Ishikawa (cell line): ENCODE results near the gene C4orf54.

Source experiments
- CEBPB ChIP-seq: IDR thresholded peaks from 2 replicates; pipeline ENCODE4 v1.6.1; 2012
- CREB1 ChIP-seq: IDR thresholded peaks from 2 replicates; pipeline ENCODE4 v1.6.1; 2012; ENCODE audit warnings: low read depth
- EGR1 ChIP-seq: IDR thresholded peaks from 2 replicates; pipeline ENCODE4 v1.6.1; 2012
- EP300 ChIP-seq: IDR thresholded peaks from 2 replicates; pipeline ENCODE4 v1.6.1; 2012; ENCODE audit warnings: borderline replicate concordance
- FOXM1 ChIP-seq: IDR thresholded peaks from 2 replicates; pipeline ENCODE4 v1.6.1; 2012; ENCODE audit warnings: low read depth, borderline replicate concordance
- NFIC ChIP-seq: IDR thresholded peaks from 2 replicates; pipeline ENCODE4 v1.6.1; 2012
- RAD21 ChIP-seq: IDR thresholded peaks from 2 replicates; pipeline ENCODE4 v1.6.1; 2012; ENCODE audit warnings: low read depth
- TAF1 ChIP-seq: IDR thresholded peaks from 2 replicates; pipeline ENCODE4 v1.6.1; 2012; ENCODE audit warnings: low read depth, mild to moderate bottlenecking
- TCF12 ChIP-seq: IDR thresholded peaks from 2 replicates; pipeline ENCODE4 v1.6.1; 2012; ENCODE audit warnings: low read depth
- TEAD4 ChIP-seq: IDR thresholded peaks from 2 replicates; pipeline ENCODE4 v1.6.1; 2012
- YY1 ChIP-seq: IDR thresholded peaks from 2 replicates; pipeline ENCODE4 v1.6.1; 2012; ENCODE audit warnings: low read depth
- ZBTB7A ChIP-seq: IDR thresholded peaks from 2 replicates; pipeline ENCODE4 v1.6.1; 2012; ENCODE audit warnings: low read depth
- TF ChIP-seq, protein P1 (sequence below): IDR thresholded peaks from 2 replicates; pipeline ENCODE4 v1.6.1; 2012
- TF ChIP-seq, protein P2 (sequence below): IDR thresholded peaks from 2 replicates; pipeline ENCODE4 v1.6.1; 2012; ENCODE audit warnings: low read depth, mild to moderate bottlenecking
- TF ChIP-seq, protein P3 (sequence below): IDR thresholded peaks from 2 replicates; pipeline ENCODE4 v1.6.1; 2012

C4orf54 gene

DNA sequence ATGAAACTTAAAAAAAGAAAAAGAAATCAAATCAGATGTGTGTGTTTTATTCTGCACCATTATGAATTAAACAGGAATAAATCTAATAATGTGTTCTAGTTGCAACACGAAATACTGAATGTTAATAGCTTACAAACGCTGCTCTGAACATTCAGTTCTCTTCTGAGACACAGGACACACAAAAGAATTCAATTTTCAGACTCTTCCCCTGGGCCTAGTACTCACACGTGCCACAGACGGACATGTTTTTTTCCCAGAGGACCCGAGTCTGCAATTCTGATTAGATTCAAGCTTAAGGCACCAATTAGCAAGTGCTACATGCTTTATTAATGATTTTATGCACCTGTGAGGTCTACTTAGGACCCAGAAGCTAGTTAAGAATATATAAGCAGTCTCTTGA lies 20.5 kb downstream of the C4orf54 start:
- TF ChIP-seq, protein P1, sequence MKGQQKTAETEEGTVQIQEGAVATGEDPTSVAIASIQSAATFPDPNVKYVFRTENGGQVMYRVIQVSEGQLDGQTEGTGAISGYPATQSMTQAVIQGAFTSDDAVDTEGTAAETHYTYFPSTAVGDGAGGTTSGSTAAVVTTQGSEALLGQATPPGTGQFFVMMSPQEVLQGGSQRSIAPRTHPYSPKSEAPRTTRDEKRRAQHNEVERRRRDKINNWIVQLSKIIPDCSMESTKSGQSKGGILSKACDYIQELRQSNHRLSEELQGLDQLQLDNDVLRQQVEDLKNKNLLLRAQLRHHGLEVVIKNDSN, result no peak
- no peak for TF ChIP-seq ZBTB7A
- TF ChIP-seq EGR1, result no peak
- no peak for TF ChIP-seq TCF12
- no peak for TF ChIP-seq FOXM1
- no peak for TF ChIP-seq CREB1
- no peak for TF ChIP-seq TEAD4
- no peak for TF ChIP-seq YY1
- no peak for TF ChIP-seq RAD21
- TF ChIP-seq, protein P2, sequence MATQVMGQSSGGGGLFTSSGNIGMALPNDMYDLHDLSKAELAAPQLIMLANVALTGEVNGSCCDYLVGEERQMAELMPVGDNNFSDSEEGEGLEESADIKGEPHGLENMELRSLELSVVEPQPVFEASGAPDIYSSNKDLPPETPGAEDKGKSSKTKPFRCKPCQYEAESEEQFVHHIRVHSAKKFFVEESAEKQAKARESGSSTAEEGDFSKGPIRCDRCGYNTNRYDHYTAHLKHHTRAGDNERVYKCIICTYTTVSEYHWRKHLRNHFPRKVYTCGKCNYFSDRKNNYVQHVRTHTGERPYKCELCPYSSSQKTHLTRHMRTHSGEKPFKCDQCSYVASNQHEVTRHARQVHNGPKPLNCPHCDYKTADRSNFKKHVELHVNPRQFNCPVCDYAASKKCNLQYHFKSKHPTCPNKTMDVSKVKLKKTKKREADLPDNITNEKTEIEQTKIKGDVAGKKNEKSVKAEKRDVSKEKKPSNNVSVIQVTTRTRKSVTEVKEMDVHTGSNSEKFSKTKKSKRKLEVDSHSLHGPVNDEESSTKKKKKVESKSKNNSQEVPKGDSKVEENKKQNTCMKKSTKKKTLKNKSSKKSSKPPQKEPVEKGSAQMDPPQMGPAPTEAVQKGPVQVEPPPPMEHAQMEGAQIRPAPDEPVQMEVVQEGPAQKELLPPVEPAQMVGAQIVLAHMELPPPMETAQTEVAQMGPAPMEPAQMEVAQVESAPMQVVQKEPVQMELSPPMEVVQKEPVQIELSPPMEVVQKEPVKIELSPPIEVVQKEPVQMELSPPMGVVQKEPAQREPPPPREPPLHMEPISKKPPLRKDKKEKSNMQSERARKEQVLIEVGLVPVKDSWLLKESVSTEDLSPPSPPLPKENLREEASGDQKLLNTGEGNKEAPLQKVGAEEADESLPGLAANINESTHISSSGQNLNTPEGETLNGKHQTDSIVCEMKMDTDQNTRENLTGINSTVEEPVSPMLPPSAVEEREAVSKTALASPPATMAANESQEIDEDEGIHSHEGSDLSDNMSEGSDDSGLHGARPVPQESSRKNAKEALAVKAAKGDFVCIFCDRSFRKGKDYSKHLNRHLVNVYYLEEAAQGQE, result no peak
- TF ChIP-seq EP300, result no peak
- TF ChIP-seq, protein P3, sequence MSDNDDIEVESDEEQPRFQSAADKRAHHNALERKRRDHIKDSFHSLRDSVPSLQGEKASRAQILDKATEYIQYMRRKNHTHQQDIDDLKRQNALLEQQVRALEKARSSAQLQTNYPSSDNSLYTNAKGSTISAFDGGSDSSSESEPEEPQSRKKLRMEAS, result no peak
- no peak for TF ChIP-seq TAF1
- TF ChIP-seq CEBPB, result no peak
- no peak for TF ChIP-seq NFIC

DNA sequence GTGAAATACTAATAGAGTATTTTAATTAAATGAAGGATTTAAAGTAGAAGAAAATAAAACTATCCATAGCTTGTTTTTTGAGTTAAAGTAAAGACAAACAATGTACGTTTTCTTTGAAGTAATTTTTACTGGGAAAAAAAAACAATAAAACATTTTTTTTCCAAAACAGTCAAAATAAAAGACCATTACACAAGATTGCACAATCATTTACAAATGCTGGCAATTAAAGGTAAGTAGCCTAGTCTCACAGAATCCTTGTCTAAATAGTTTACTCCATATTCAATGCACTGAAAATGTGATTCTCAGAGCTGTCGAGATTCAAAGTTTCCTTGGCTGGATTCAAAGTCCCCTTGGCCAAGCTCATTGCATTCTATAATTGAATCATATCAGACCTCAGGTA lies 21.2 kb downstream of the C4orf54 start:
- no peak for TF ChIP-seq TAF1
- TF ChIP-seq FOXM1, result no peak
- peak; percentile 14; the same call in 1 of the 2 replicates for TF ChIP-seq CEBPB
- no peak for TF ChIP-seq EP300

DNA sequence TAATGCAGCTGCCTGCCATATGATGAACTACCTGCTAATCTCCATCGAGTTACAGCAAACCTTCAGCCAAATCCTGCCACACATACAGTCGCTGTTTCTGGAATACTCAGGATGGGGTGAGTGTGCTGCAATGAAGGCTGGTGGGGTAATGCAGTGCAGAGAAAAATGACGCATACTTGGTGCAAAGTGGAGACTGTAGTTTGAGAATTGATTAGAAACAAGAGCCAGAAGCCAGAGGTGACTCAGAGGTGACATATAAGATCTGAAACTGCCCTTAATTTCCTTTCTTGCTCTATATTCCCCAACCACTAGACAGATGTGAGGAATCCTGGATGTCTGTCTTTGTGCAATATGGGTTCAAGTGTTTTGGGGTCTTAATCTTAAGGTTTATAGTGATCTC lies 22.0 kb downstream of the C4orf54 start:
- TF ChIP-seq, protein P1, result no peak
- TF ChIP-seq ZBTB7A (no peak), YY1 (no peak), RAD21 (no peak), FOXM1 (no peak), TAF1 (no peak)
- TF ChIP-seq, protein P3, result no peak

DNA sequence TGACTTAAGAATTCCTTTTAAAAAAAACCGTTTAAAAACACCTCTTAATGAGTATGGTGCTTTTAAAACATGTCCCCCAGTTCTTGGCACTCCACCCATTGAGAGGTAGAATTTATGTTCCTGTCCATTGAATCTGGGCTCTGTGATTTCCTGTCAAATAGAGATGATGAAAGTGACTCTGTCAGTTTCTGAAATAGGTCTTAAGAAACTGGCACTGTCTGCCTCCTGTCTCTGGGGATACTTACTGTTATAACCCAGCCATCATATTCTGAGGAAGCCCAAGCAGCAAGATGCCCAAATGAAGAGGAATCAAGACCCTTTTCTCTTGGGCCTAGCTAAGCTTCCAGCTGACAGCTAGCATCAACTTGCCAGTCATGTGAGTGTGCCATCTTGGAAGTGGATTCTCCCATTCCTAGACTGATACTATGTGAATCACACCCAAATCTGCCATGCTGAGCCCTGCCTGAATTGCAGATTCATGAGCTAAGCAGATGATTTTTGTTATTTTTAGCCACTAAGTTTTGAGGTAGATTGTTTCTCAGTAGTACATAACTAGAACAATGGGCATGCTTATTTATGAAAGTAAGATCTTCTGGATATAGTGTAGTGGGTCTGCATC lies 22.8 kb downstream of the C4orf54 start:
- TF ChIP-seq CREB1 (no peak), TAF1 (no peak), CEBPB (no peak), EGR1 (no peak), FOXM1 (no peak), ZBTB7A (no peak), NFIC (no peak)
- TF ChIP-seq, protein P2, result no peak

DNA sequence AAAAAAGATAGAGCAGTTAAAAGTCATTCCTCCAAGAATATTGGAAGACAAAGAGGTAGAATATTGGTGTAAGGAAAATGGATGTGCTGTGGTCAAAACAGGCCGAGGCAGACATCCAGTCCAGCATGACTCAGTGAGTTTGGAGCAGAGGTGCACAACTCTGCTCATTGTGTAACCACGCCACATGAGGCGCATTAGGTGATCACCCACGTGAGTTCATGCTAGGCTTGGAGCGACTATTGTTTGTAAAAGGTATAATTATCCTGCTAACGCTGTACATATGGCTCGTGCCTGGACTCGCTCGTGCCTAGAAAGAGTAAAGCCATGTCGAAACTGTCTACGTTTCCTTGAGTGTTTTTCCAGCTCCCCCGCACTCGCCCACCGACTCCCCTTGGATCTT lies 23.9 kb downstream of the C4orf54 start:
- TF ChIP-seq TCF12, result peak; percentile 34; the same call in 1 of the 2 replicates
- TF ChIP-seq YY1, result no peak
- TF ChIP-seq NFIC, result 0 out of 2 replicates have a peak, but pooled peaks have one; percentile 25
- TF ChIP-seq, protein P1, result peak; percentile 66
- TF ChIP-seq, protein P3, result peak; percentile 82
- peak; percentile 82 for TF ChIP-seq CEBPB
- no peak for TF ChIP-seq FOXM1
- TF ChIP-seq ZBTB7A, result no peak

DNA sequence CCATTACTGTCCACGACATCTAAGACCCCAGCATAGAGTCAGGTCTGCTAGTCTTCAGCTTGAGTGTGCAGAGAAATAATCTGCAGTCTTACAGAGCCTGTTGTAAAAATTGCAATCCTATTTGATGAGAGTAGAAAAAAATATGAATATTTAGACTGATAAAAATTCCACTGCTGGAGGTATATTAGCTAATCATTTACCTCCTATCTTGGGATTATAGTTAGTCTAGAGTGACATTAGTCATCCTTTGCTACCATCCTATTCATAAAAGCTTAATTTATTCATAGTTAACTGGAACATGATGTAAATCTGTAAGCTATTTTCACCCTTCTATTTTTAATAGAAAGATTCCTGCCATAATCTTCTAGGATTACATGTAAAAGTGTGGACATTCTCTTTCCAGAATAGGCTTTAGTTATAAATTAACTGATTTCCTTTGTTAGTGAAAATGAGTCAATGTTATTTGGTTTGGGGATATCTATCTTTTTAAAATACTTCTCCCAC lies 26.7 kb downstream of the C4orf54 start:
- TF ChIP-seq ZBTB7A (no peak), TEAD4 (no peak)
